Coronary artery (tissue), 2 donors: ENCODE data around the gene FYN.

Source experiments
- DNase-seq: peaks from one replicate; pipeline ENCODE4 v3.0.0-alpha.2; 2017; ENCODE audit warnings: low spot score
- H3K27ac ChIP-seq, 2 donors: fragments of 200-600 bp; sonication (generic); one replicate each; pipeline ENCODE4 v1.5.1; 2016 to 2019
- H3K4me3 ChIP-seq: fragments of 200-600 bp; sonication (generic); 2 replicates; pipeline ENCODE4 v1.5.1; 2016; ENCODE audit warnings: mild to moderate bottlenecking, moderate library complexity
- TF ChIP-seq, protein P1 (sequence below): fragments of 200-600 bp; sonication (generic); IDR thresholded peaks from one replicate; pipeline ENCODE4 v1.5.1; 2019; ENCODE audit warnings: antibody characterized with exemption

FYN gene

DNA sequence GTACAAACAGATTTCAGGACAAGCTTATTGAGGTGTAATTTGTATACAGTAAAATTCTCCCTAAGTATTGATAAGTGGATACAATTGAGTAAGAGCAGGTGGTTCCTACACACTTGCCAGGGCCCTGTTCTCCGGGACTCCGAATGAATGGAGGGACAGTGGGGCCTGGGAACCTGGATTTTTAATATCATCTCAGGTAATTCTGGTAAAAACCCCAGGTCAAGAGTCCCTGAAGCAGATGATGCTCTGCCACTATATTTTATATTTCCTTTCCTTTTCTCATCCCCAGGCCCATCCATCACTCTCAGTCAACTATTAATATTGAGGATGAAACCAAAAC is 104.9 kb downstream of the FYN start:
- Histone ChIP-seq H3K27ac (no peak overlapping the region), H3K4me3 (no peak overlapping the region)
- DNase-seq, result no peak
- TF ChIP-seq, protein P1, sequence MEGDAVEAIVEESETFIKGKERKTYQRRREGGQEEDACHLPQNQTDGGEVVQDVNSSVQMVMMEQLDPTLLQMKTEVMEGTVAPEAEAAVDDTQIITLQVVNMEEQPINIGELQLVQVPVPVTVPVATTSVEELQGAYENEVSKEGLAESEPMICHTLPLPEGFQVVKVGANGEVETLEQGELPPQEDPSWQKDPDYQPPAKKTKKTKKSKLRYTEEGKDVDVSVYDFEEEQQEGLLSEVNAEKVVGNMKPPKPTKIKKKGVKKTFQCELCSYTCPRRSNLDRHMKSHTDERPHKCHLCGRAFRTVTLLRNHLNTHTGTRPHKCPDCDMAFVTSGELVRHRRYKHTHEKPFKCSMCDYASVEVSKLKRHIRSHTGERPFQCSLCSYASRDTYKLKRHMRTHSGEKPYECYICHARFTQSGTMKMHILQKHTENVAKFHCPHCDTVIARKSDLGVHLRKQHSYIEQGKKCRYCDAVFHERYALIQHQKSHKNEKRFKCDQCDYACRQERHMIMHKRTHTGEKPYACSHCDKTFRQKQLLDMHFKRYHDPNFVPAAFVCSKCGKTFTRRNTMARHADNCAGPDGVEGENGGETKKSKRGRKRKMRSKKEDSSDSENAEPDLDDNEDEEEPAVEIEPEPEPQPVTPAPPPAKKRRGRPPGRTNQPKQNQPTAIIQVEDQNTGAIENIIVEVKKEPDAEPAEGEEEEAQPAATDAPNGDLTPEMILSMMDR, result no peak

DNA sequence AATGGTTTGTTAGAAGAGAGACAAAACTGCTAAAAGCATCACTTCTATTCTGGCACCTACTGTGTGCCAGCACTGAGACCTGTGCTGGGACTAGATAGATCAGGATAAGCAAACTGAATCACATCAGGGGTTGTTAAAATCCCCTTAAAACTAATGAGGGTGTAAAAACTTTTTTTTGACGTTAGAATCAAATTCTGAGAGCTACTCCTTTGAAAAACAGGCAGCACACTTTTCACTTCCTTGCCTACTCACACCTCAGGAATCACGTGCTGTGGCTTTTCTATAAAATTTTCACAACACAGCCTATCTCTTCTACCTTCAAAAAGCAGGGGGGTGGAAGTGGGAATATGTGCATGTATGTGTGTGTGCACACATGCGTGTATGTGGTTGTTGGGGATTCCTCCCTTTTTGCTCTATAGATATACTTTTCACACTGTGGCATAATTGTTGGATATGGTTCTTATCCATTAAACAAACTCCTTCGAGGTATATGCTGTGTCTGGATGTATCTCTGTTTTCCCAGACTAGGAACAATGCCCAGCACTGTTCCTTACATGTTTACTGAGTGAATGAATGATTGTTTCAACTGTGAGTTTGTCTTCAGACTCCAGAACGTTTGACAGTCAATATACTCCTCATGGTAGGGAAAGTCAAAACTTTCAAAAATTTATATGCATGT is 105.4 kb downstream of the FYN start:
- no peak overlapping the region for H3K4me3 ChIP-seq
- TF ChIP-seq, protein P1, result no peak
- no peak overlapping the region for H3K27ac ChIP-seq
- no peak for DNase-seq

DNA sequence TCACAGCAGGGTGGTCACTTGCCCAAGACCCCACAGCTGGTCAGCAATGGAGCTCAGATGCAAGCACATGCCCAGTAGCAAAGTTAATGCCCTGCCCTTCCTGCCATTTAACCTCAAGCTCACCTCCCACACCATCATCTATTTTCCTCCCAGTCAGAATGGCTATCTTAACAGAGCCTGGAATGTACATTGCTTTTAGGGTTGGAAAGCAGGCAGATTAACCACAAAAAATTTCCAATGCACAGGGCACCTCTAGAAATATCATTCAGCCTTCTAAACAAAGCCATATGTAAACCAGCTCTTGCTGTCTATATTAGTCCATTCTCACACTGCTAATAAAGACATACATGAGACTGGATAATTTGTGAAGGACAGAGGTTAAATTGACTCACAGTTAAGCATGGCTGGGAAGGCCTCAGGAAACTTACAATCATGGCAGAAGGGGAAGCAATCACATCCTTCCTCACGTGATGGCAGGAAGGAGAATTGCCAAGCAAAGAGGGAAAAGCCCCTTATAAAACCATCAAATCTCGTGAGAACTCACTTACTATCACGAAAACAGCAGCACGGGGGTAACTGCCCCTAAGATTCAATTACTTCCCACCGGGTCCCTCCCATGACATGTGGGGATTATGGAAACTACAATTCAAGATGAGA is 106.9 kb downstream of the FYN start:
- no peak overlapping the region for H3K4me3 ChIP-seq
- H3K27ac ChIP-seq, result no peak overlapping the region
- DNase-seq, result no peak
- TF ChIP-seq, protein P1, result no peak

DNA sequence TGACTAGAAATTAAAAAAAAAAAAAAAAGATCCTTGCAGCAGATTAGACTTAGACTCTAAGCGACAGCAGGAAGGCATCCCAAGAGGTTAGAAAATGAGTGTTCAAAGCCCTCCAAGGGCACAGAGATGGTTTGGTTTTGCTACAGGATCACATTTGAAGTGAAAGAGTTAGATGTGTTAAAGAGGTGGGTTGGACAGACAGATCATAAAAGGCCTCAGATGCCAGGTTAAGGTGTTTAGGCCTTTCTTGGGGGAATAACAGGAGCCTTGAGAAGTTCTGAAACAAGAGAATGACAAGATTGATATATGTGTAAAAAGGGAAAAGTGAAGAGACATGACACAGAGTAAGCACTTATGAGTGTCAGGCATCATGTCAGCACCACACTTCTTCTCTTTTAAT is 107.5 kb downstream of the FYN start:
- H3K4me3 ChIP-seq, result no peak overlapping the region
- H3K27ac ChIP-seq, result no peak overlapping the region
- TF ChIP-seq, protein P1, result no peak
- DNase-seq, result no peak

DNA sequence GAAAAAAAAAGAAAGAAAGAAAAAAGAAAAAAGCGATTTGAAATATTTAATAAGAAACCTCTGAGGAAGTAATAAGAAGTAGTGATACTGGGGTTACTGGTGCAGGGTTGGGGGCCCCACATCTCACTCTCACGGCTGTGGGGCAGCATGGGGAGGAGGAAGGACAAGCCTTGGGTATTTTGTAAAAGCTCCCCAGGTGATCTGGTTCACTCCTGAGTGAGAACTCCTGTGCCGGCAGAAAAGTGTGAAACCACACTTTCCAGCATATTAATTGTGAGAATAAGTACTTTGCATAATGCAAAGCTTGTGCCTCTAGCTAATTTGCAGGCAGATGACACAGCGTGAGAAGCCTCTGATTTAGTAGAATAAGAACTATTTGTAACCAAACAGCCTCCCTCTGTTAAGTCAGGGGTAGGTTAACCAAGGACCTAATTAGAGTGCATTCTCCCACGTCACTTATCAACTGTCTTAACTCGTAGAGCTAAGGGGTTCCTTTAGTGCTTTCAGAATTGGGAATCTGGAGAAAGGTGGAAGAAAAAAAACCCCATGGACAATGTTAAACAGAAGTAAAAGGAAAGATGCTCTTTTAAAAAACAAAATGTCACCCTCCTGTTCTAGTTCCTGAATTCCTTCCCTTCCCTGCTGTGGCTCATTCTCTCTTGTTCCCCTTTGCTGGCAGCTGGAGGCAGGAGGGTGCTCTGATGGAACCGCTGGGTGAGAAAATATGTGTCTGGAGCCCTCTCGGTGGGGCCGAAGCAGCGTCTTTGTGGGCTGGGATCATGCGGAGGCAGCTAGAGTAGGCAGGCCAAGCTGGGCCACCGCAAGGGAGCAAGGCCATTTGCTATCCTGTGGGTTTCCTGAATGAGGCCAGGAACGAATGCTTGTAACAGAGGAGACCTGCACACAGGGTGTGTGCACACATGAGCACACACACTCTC is 108.7 kb downstream of the FYN start:
- Histone ChIP-seq H3K27ac (no peak overlapping the region), H3K4me3 (no peak overlapping the region)
- TF ChIP-seq, protein P1, result no peak
- no peak for DNase-seq

DNA sequence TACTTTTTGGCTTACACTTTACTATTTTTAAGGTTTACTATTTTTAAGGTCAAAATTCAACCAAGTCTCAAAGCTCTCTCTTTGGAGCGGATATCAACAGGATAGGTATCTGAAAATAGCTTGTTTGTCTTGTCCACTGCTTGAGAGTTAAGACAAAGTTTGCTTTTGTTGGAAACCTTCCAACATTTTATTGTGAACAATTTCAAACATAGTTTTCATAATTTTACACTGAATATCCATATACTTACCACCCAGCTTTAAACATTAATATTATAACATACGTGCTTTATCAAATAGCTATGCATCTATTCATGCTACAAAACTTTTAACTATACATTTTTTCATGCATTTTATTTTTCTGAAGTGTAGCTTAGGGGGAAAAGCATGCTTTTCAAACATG is 109.9 kb downstream of the FYN start:
- TF ChIP-seq, protein P1, result no peak
- H3K4me3 ChIP-seq, result no peak overlapping the region
- no peak overlapping the region for H3K27ac ChIP-seq
- DNase-seq, result no peak
